Stimulated activated CD4-positive, alpha-beta T cell treated with anti-CD3 and anti-CD28 coated beads, TNF-alpha, amount 100 ng/mL, for 48 hours (primary cell): ENCODE measurements around the gene IL10RB.
"Not testable (repeated sequence)": the region's sequence is repeated elsewhere in the genome, so short reads cannot be mapped to it uniquely, and the experiment has no call there.

Source experiments
- DNase-seq, 3 donors: peaks; one replicate each; pipeline ENCODE4 v3.0.0-alpha.2; 2020; ENCODE audit warnings: low read depth in 3 of 3

Gene IL10RB

DNA sequence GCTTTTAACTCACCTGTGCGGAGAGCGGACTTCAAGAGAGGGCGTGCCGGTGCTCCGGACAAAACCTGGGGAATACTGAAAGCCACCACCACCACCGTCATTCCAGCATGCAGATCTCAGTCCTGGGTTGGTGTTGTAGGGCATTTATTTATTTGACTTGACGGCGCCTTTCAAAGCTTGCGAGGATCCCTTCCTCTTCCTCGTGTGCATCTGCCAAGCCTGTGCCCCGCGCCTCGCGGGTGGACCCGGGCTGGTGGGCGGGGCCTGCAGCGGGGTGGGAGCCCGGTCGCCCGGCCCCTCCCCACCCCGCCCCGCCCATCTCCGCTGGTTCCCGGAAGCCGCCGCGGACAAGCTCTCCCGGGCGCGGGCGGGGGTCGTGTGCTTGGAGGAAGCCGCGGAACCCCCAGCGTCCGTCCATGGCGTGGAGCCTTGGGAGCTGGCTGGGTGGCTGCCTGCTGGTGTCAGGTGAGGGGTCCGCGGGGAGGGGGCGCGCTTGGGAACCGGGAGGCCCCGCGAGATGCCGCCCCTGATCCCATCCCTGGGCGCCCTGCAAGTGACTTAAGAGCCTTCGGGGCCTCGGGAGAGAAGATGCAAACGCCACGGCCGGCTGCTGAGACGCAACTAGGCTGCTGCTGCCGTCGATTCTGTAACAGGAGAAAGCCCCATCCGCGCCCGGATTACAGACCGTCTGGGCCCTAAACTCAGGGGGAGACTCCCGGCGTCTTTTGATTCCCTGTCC, at the start of gene IL10RB:
Gene IL10RB, plus strand, starts transcription at position 318 of the 739 bp plus-strand sequence. Its CDS starts 99 bp downstream, at position 417.
- DNase-seq = peak; percentile 38 to 77 (median 40)

- no peak for DNase-seq
These were observed 49.0 kb upstream of the IL10RB start for GRCh38 chr21:33217138-33217520.

DNA sequence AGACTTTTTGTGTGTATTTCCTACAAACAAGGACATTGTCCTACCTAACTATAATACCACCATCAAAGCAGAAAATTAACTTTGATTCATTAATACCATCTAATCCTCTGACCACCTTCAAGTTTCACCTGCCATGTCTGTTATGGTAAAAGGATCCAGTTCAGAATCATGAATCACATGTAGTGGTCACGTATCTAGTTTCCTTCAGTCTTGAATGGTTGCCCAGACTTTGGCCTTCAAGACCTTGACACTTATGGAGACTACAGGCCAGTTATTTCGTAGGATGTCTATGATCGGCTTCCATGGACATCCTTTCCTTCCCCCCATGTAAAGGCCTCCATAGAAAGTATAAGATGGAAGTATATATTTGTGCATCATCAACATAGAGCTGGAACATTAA, 46.9 kb upstream of the IL10RB start:
- DNase-seq = no peak

DNA sequence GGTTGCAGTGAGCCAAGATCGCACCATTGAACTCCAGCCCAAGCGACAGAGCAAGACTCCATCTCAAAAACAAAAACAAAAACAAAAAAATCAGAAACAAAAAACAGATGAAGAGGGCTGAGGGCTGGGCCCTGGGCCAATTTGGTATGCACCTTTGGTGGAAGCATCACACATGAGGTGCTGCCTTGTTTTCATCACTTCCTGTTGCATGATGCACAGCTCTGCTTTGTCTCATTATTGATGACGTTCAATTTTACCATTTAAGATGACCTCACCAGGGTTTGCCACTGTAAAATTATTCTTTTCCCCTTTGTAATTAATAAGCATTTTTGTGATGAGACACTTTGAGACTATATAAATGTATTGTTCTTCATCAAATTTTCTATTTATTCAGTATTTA, 46.2 kb upstream of the IL10RB start:
- no peak for DNase-seq

DNA sequence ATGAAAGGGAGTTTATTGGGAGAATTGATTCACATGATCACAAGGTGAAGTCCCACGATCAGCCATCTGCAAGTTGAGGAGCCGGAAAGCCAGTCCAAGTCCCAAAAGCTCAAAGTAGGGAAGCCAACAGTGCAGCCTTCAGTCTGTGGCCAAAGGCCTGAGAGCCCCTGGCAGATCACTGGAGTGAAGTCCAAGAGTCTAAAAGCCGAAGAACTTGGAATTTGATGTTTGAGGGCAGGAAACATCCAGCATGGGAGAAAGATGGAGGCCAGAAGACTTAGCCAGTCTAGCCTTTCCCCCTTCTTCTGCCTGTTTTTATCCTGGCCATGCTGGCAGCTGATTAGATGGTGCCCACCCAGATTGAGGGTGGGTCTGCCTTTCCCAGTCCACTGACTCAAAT, 40.8 kb upstream of the IL10RB start:
- DNase-seq = not testable (repeated sequence)

DNA sequence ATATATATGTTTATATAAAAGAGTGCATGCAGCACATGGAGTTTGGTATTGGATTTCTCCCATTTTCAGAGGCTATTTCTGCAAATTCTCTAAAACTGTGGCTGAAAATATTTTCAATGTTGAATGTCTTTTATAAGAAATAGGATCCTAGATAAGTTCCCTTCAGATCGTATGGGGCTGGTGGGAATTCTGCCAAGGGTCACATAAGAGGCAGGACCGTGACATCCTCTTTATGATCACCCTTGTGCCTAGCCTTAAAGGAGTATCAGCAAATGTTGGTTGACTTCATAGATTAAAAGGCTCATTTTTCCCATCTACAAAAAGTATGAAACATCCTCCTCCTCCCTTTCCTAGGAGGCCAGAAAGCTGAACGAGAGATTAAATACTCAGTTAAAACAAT, 37.7 kb upstream of the IL10RB start:
- DNase-seq = no peak

DNA sequence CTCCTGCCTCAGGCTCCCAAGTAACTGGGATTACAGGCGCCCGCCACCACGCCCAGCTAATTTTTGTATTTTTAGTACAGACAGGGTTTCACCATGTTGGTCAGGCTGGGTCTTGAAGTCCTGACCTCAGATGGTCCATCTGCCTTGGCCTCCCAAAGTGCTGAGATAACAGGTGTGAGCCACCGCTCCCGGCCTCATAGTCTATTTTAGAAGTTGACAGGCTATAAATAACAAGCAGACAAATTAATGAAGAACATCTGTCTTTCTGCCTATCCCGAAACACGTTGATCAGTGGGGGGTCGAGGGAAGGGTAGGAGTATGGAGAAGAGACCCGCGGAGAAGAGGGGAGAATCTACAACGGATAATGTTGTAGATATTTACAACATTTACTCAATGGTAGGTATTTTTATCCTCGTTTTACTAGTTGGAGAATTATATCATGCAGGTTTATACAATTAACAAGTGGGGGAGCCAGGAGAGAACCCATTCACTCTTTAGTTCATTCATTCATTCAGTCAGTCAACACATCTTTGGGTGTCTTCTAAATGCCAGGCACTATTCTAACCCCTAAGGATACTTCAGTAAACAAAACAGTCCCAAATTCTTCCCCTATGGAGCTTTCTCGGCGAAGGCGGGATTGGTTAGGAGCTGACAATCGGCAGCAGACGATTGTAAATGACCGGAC, 36.9 kb upstream of the IL10RB start:
- DNase-seq = no peak

DNA sequence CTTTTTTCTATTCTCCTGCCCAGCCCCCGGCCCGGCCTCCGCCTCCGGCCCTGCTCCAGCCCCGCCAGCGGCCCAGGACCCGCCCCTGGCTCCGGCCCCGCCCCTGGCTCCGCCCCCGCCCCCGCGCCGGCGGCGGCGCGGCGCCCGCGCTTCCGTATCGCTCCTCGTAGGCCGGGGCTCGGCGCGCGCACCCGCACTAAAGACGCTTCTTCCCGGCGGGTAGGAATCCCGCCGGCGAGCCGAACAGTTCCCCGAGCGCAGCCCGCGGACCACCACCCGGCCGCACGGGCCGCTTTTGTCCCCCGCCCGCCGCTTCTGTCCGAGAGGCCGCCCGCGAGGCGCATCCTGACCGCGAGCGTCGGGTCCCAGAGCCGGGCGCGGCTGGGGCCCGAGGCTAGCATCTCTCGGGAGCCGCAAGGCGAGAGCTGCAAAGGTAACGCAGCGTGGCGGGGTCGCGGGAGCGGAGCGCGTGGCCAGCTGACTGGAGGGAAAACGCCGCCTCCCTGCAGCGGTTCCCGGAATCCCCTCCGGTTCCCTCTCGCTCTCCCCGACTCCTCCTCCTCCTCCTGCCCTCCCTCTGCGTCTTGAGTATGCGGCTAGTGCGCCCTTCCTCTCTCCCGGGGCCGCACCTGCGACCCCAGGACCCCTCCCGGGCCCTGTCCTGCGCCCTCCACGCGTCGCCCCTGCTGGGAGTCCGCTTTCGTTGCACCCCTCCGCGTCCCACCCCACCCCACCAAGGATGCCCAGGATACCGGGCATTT, 36.2 kb upstream of the IL10RB start, which contains the start of gene IFNAR2:
Gene IFNAR2, plus strand, starts transcription at position 155 of the 761 bp plus-strand sequence. CDS start 11,985 bp downstream, outside the sequence.
- DNase-seq = peak in 2 of 3 donors; percentile 47 to 78

GRCh38 chr21:33230545-33231324, 35.4 kb upstream of the IL10RB start:
- no peak for DNase-seq

DNA sequence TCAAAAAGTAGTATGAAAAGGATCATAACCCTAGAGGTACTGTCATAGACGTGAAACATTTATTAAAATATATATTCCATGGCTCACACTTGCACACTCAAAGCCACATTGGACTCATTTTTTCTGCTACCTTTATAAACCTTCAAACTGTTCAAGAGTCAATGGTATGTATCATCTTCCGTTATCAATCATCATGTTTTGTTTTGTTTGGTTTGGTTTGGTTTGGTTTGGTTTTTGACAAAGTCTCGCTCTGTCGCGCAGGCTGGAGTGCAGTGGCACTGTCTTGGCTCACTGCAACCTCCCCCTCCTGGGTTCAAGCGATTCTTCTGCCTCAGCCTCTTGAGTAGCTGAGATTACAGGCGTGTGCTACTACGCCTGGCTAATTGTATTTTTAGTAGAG, 34.6 kb upstream of the IL10RB start:
- DNase-seq = peak in 1 of 3 donors; percentile 55

DNA sequence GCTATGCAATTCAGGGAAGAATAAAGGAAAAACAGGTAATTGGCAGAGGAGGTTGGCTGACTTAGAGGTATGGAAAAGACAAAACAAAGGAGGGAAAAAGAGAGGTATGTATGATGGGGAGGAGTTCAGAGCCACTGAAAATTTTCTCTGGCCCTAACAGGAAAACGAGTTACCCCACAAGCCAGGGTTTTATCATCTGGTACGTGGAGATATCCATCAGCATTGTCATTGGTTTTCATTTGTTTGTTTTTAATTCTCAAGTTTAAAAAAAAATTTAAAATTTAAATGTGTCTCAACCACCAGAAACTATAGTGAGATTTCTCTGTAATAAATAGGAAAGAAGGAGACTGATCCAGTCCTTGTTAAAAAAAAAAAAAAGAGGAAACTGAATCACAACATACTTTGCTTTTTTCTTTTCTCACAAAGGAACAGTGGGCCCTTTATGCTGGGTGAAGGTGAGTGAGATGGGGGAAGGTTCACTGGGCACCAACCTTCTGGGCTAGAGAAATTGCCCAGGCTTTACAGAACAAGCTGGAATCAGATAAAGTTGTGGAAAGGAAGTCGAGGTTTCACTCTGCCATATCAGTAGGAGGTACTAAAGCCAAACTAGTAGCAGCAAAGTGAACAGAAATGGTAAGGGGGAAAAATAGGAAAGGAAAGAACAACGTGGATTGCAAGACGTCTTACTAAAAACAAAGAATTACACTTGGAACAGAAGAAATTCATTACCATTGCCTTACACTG, 33.7 kb upstream of the IL10RB start:
- DNase-seq = no peak

DNA sequence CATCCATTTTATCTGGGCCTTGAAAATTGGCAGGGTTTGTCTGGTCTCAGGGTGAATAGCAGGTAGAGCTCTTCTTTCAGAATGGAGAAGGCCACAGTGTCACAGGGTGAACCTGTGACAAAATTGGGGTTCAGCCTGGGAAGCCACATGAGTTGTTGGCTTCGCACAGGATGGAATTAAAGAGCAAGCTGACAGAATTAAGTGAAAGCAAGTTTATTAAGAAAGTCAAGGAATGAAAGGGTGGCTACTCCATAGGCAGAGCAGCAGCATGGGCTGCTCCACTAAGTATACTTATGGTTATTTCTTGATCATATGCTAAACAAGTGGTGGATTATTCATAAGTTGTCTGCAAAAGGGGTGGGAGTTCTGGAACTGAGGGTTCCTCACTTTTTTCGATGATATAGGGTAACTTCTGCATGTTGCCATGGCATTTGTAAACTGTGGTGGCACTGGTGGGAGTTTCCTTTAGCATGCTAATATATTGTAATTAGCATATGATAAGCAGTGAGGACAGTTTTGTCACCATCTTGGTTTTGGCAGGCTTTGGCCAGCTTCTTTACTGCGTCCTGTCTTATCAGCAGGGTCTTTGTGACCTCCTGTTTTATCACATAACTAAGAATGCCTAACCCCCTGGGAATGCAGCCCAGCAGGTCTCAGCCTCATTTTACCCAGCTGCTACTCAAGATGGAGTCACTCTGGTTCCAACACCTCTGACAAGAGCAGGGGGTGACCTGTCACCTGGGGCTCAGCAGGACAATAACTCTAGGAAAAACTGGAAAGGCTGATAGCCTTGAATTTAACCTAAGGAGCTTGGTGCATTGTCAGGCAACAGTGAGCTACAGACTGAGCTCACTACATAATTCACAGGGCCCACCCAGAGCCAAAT, 31.3 kb upstream of the IL10RB start:
- no peak for DNase-seq

GRCh38 chr21:33236013-33236686, 30.0 kb upstream of the IL10RB start:
- DNase-seq = no peak

DNA sequence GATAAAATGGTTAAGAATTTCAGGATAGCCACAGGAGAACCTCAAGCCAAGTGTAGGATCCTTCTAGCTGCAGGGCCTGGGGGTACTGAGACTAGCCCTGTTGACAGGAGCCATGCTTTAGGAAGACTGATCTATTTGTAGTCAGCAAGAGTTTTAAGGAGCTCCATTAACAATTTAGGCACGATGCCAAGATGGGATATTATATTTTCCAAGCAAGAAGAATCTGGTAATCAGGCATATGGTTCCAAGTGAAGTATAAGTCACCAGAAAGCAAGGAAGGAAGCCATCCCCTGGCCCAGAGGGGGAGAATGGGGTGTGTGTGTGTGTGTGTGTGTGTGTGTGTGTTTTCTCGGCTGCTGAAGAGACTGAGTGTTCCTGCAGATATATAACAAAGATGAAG, 29.4 kb upstream of the IL10RB start:
- no peak for DNase-seq

- DNase-seq = no peak
These were observed 28.7 kb upstream of the IL10RB start for GRCh38 chr21:33237486-33237885.

DNA sequence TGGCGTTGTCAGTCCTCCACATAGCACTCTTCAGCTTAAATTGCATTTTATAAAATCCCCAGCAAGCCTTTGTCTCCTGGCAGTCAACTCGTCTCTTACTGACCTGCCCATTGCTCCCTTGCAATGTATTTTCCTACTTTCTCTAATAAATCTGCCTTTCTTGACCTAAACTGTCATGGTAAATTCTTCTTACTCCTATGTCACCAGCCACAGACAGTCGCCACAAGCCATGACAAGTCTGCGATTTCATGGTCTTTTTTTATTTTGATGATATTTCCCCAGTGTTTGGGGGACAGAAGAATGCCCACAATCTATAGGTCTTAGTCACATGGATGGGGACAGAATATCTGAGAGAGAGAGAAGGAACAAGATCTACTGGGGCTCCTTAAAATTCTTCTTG, 28.0 kb upstream of the IL10RB start:
- no peak for DNase-seq

DNA sequence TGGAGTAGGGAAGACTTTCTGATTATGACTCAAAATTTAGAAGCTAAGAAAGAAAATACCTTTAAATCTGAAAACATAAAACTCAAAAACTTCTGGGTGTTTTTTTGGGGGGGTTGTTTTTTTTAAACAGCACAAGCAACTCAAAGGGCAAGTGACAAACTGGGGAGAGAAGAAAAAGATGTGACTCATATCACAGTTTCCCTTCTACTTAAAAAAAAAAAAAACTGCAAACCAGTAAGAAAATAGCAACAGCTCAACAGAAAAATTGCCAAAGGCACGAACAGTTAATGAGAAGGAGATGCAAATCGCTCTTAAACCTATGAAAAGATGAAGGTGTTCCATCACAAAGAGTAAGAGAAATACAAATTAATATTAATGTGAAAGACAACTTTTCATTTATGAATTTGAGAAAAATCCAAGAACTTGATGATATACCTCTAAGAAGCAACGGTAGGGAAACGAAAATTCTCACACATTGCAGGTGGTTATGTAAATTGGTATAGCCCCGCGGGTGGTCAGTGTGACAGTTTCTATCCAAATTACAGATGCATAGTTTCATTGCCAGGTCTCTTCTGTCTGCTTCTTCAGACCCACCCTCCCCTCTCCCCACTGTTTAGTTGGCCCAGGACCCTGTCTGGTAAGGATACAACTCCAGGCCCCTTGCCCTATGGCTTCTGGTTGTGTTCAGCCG, 27.5 kb upstream of the IL10RB start:
- DNase-seq = no peak

DNA sequence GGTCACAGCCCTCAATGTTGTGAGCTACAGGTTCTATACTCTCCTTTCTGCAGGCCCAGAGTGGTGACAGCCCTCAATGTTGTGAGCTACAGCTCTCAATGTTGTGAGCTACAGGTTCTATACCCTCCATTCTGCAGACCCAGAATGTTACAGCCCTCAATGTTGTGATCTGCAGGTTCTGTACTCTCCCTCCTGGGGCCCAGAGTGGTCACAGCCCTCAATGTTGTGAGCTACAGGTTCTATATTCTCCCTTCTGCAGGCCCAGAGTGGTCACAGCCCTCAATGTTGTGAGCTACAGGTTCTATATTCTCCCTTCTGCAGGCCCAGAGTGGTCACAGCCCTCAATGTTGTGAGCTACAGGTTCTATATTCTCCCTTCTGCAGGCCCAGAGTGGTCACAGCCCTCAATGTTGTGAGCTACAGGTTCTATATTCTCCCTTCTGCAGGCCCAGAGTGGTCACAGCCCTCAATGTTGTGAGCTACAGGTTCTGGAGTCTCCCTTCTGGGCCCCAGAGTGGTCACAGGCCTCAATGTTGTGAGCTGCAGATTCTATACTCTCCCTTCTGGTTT, 26.5 kb upstream of the IL10RB start:
- not testable (repeated sequence) for DNase-seq
